ENCODE results near the gene EFCAB6. TPM values are rescaled to one million over a fixed set of nuclear protein-coding genes. Genes with fewer than 3 reads are reported as not detected.

Gene EFCAB6
- total RNA-seq, 1 experiment from 2014 or later, result 0.94 TPM

DNA sequence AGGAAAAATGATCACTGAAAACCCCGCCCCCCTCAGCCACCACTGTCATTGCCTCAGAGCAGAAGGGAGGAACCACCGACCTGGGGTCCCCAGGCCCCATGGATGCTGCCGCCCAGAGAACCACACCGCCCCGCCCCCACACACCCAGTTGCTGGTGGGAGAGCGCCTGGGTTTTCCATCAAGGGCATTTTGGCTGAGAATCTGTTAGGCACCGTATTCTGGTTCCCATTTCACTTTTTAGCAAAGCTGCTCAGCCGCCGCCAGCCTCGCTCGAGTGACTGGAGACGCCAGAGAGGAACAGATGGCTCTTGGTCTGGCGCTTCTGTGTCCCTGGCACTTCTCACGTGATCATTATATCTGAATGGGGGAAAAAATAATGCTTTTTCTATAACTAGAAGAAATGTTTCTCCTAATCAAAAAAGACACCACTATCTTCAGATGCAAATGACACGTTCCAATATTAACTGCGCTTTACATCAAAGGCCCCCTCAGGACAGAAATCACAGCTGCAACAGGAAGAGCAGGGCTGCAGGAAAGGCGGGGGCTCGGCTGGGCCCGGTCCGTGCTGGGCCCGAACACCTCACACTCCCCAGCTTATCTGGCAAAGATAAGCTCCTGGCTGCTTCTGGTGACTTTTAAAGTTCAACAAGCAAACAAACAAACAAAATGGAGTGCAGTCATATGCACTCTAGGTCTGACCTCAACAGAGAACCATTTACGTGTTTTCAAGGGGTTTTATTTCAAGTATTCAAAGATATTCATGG, 250.5 kb downstream of the EFCAB6 start:
- Mint-ChIP-seq H3K27ac (no peak overlapping the region), H3K36me3 (peaks cover 2% of the 10 kb centered on the region; the same call in 1 of the 2 replicates)

DNA sequence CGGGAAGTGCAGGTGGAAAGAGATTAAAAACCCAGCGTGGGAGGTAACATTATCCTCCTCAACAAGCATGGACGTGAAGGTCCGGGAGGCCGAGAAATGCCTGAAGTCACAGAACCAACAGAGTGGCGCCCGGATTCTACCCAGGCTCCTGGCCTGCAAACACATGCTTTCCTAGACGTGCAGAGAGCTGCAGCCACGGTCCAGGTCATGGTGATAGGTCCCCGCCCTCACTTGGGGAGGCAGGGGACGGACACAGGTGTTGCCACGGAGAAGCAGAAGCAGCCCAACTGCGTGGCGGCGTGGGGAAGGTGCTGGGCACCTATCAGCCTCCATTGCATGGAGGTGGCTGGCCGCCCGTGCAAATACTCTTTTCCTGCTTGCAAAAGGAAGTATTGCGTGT, 251.5 kb downstream of the EFCAB6 start:
- peaks cover 27% of the 10 kb centered on the region for H3K9me3 Mint-ChIP-seq
- H3K4me3 Mint-ChIP-seq, result no peak overlapping the region
- no peak overlapping the region for H3K27ac Mint-ChIP-seq
- H3K4me1 Mint-ChIP-seq, result peaks cover 8% of the 10 kb centered on the region; the same call in 1 of the 2 replicates
- H3K36me3 Mint-ChIP-seq, result peaks cover 2% of the 10 kb centered on the region; the same call in 1 of the 2 replicates
- DNase-seq (ENCODE audit: low spot score), result no peak
- ATAC-seq, result no peak
- TF ChIP-seq SOX15 (CRISPR knock-in tag; IDR thresholded peaks at IDR 0.05), result no peak
- TF ChIP-seq ZNF317 (CRISPR knock-in tag; IDR thresholded peaks at IDR 0.05; ENCODE audit: borderline replicate concordance, low read depth), result no peak
- TF ChIP-seq, protein P1, sequence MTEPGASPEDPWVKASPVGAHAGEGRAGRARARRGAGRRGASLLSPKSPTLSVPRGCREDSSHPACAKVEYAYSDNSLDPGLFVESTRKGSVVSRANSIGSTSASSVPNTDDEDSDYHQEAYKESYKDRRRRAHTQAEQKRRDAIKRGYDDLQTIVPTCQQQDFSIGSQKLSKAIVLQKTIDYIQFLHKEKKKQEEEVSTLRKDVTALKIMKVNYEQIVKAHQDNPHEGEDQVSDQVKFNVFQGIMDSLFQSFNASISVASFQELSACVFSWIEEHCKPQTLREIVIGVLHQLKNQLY (CRISPR knock-in tag; IDR thresholded peaks at IDR 0.05), result no peak
- TF ChIP-seq GABPB1 (CRISPR knock-in tag; IDR thresholded peaks at IDR 0.05), result no peak
- no peak for TF ChIP-seq ZNF263 (CRISPR knock-in tag; IDR thresholded peaks at IDR 0.05; ENCODE audit: low read depth)
- no peak for TF ChIP-seq SMAD3 (CRISPR knock-in tag; IDR thresholded peaks at IDR 0.05; ENCODE audit: borderline replicate concordance)
- no peak for TF ChIP-seq TP53 (CRISPR knock-in tag; IDR thresholded peaks at IDR 0.05)
- no peak for TF ChIP-seq RELA (CRISPR knock-in tag; IDR thresholded peaks at IDR 0.05; ENCODE audit: borderline replicate concordance)
- TF ChIP-seq ZNF138 (CRISPR knock-in tag; conservative IDR thresholded peaks at IDR 0.05), result no peak
- TF ChIP-seq ZNF416 (CRISPR knock-in tag; IDR thresholded peaks at IDR 0.05), result no peak
- TF ChIP-seq, protein P2, sequence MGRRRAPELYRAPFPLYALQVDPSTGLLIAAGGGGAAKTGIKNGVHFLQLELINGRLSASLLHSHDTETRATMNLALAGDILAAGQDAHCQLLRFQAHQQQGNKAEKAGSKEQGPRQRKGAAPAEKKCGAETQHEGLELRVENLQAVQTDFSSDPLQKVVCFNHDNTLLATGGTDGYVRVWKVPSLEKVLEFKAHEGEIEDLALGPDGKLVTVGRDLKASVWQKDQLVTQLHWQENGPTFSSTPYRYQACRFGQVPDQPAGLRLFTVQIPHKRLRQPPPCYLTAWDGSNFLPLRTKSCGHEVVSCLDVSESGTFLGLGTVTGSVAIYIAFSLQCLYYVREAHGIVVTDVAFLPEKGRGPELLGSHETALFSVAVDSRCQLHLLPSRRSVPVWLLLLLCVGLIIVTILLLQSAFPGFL (CRISPR knock-in tag; IDR thresholded peaks at IDR 0.05; ENCODE audit: borderline replicate concordance), result no peak
- TF ChIP-seq, protein P3, sequence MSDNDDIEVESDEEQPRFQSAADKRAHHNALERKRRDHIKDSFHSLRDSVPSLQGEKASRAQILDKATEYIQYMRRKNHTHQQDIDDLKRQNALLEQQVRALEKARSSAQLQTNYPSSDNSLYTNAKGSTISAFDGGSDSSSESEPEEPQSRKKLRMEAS (CRISPR knock-in tag; IDR thresholded peaks at IDR 0.05), result no peak
- no peak for TF ChIP-seq ZNF219 (CRISPR knock-in tag; IDR thresholded peaks at IDR 0.05; ENCODE audit: borderline replicate concordance)
- no peak for TF ChIP-seq NFYB (CRISPR knock-in tag; conservative IDR thresholded peaks at IDR 0.05; ENCODE audit: low read depth)
- H3K27me3 Mint-ChIP-seq (ENCODE audit: low read depth), result no peaks in the 10 kb centered on the region
- POLR2A ChIA-PET, result interaction anchor here (0.7 kb wide), 1 partner anchor 23 kb away, joined by 3 read pairs; no protein-coding TSS in a partner anchor
- CTCF ChIA-PET, result no interaction called here

More for the DNA sequence above, 250.5 kb downstream of the EFCAB6 start:
- H3K4me1 Mint-ChIP-seq, result peaks cover 10% of the 10 kb centered on the region; the same call in 1 of the 2 replicates
- POLR2A ChIA-PET, result no interaction called here
- CTCF ChIA-PET, result interaction anchor here (0.6 kb wide), 1 partner anchor 324 kb away, joined by 3 read pairs; no protein-coding TSS in a partner anchor
- TF ChIP-seq NFYB (CRISPR knock-in tag; conservative IDR thresholded peaks at IDR 0.05; ENCODE audit: low read depth), result no peak
- TF ChIP-seq, protein P4, sequence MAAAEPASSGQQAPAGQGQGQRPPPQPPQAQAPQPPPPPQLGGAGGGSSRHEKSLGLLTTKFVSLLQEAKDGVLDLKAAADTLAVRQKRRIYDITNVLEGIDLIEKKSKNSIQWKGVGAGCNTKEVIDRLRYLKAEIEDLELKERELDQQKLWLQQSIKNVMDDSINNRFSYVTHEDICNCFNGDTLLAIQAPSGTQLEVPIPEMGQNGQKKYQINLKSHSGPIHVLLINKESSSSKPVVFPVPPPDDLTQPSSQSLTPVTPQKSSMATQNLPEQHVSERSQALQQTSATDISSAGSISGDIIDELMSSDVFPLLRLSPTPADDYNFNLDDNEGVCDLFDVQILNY (CRISPR knock-in tag; IDR thresholded peaks at IDR 0.05), result no peak
- H3K4me3 Mint-ChIP-seq, result no peak overlapping the region
- no peaks in the 10 kb centered on the region for H3K27me3 Mint-ChIP-seq (ENCODE audit: low read depth)
- no peak for ATAC-seq
- no peak for DNase-seq (ENCODE audit: low spot score)
- peaks cover 27% of the 10 kb centered on the region for H3K9me3 Mint-ChIP-seq

DNA sequence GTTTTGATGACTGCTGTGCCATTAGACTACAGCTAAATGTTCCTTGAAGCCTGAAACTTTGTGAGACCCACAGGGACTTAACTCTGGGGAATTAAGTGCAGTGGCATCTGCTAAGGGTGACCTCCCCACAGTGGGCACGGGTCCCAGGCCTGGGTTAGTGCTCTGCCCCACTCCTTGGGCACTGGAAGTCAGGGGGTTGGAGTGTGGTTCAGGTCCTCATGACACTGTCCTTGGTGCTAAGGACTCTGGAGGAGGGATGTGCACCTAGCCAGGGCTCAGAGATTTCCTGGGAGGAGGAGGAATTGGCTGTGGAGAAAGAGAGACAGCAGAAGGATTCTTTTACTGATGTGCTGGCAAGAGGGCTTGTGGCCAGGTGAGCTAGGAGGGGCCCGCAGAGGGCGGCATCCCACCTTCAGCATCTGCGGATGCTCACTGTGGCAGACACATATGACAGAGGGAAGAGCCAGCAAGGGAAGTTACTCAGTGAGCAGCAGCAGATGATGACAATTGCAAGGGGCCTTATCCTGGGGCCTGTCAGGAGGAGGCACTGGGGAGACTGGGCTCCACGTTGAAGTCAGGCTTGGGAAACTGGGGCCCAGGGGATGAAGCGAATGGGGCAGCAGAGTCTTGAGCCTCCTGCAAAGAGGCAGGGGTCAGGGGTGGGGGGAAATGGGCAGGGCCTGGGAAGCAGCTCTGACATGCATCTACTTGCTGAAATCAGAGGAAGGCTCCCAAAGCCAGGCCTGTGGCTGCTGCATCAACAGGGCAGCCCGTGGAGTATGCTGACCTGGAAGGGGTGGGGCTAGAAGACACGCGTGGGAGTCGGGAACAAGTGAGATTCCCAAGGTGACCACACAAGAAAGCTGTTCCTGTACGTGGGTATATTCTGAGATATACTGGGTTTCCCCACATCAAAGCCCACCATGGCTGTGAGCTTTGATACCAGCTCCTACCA, 256.3 kb downstream of the EFCAB6 start:
- Mint-ChIP-seq H3K27ac (no peak overlapping the region), H3K27me3 (ENCODE audit: low read depth) (no peaks in the 10 kb centered on the region), H3K9me3 (peaks cover 44% of the 10 kb centered on the region), H3K4me3 (no peak overlapping the region), H3K4me1 (peaks cover 6% of the 10 kb centered on the region), H3K36me3 (peaks cover 27% of the 10 kb centered on the region)
- ChIA-PET POLR2A (no interaction called here), CTCF (no interaction called here)
- DNase-seq (ENCODE audit: low spot score), result no peak
- ATAC-seq, result no peak
- TF ChIP-seq, protein P5, sequence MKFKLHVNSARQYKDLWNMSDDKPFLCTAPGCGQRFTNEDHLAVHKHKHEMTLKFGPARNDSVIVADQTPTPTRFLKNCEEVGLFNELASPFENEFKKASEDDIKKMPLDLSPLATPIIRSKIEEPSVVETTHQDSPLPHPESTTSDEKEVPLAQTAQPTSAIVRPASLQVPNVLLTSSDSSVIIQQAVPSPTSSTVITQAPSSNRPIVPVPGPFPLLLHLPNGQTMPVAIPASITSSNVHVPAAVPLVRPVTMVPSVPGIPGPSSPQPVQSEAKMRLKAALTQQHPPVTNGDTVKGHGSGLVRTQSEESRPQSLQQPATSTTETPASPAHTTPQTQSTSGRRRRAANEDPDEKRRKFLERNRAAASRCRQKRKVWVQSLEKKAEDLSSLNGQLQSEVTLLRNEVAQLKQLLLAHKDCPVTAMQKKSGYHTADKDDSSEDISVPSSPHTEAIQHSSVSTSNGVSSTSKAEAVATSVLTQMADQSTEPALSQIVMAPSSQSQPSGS (CRISPR knock-in tag; IDR thresholded peaks at IDR 0.05; ENCODE audit: borderline replicate concordance, low read depth), result no peak
- TF ChIP-seq, protein P6, sequence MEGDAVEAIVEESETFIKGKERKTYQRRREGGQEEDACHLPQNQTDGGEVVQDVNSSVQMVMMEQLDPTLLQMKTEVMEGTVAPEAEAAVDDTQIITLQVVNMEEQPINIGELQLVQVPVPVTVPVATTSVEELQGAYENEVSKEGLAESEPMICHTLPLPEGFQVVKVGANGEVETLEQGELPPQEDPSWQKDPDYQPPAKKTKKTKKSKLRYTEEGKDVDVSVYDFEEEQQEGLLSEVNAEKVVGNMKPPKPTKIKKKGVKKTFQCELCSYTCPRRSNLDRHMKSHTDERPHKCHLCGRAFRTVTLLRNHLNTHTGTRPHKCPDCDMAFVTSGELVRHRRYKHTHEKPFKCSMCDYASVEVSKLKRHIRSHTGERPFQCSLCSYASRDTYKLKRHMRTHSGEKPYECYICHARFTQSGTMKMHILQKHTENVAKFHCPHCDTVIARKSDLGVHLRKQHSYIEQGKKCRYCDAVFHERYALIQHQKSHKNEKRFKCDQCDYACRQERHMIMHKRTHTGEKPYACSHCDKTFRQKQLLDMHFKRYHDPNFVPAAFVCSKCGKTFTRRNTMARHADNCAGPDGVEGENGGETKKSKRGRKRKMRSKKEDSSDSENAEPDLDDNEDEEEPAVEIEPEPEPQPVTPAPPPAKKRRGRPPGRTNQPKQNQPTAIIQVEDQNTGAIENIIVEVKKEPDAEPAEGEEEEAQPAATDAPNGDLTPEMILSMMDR (IDR thresholded peaks at IDR 0.05), result no peak
- TF ChIP-seq SOX15 (CRISPR knock-in tag; IDR thresholded peaks at IDR 0.05) (no peak), TEAD1 (CRISPR knock-in tag; IDR thresholded peaks at IDR 0.05) (no peak), SMAD4 (CRISPR knock-in tag; IDR thresholded peaks at IDR 0.05) (no peak), NFE2L1 (CRISPR knock-in tag; IDR thresholded peaks at IDR 0.05) (no peak)
- TF ChIP-seq, protein P7, sequence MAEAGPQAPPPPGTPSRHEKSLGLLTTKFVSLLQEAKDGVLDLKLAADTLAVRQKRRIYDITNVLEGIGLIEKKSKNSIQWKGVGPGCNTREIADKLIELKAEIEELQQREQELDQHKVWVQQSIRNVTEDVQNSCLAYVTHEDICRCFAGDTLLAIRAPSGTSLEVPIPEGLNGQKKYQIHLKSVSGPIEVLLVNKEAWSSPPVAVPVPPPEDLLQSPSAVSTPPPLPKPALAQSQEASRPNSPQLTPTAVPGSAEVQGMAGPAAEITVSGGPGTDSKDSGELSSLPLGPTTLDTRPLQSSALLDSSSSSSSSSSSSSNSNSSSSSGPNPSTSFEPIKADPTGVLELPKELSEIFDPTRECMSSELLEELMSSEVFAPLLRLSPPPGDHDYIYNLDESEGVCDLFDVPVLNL (CRISPR knock-in tag; IDR thresholded peaks at IDR 0.05; ENCODE audit: borderline replicate concordance, low read depth), result no peak
